GM19043 (cell line): ENCODE results near the gene EGFR.

ENCODE experiments used
- ATAC-seq: cut with Tn5 transposase; IDR thresholded peaks from one replicate; pipeline ENCODE4 v1.9.1; 2021; ENCODE audit warnings: low read depth; ENCODE audit not compliant: unreplicated experiment

Gene EGFR

DNA sequence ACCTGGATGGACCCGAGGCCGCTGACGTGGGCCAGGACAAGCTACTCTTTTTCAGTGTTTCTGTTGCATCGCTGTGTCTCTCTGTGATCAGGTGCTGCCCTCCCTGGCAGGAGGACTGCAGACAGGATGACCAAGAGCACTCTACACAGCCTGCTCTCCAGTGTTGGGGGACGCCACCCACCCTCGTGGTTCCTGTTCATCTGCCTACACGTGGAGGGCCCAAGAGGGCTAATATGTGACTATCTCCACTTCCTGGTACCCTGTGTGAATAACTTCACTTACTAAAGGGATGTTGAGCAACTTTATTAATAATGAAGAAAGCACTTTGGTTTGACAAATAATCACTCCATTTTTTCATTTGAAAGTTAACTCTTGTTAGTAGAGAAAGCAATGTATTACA lies 101.3 kb downstream of the EGFR start:
- ATAC-seq: no peak

DNA sequence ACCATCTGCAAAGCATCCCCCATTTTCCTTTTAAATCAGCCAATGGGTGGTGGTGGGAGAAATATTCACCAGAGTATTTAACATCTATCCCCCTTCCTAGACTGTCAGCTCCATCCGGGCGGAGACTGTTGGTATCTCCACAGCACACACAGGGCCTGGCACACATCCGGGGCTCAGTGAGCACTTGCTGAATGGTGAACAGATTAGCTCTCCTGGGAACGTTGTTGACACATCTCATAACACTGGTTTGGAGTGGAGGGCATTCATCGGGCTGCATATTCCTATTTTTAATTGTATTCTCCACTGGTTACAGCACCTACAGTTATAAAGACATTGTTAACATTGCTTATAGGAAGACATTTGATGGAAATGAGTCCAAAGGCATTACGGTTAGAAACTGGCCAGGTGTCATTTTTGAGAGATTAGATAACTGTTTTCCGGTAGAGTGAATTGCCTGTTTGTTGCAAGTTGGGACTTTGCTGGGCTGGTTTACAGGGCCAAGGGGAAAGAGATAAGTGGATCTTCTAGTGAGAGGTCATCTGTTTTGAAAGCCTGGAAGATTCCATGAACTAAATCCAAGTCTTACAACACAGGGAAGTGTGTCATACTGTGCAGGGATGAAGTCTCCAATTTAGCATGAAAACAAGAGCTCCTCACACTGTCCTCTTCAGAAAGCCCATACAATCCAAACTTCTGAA lies 101.8 kb downstream of the EGFR start:
- ATAC-seq: no peak

DNA sequence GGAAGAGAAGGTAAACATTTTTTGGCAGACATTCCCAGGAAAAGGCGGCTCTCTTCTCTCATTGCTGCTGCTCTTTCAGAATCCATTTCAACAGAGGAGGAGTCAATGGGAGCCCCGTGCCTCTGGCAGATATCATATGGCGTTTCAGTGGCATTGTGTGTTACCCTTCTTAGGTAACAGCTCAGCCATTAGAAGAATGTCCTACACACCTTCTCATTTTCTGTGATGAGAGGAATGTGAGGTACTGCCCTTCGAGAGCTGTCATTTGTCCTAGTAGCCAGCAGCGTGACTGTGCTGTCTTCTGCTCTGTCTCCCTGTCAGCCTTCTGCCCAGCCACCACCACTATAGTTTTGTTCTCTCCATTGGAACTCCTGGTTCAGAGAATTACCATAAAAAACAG lies 102.4 kb downstream of the EGFR start:
- ATAC-seq: no peak

DNA sequence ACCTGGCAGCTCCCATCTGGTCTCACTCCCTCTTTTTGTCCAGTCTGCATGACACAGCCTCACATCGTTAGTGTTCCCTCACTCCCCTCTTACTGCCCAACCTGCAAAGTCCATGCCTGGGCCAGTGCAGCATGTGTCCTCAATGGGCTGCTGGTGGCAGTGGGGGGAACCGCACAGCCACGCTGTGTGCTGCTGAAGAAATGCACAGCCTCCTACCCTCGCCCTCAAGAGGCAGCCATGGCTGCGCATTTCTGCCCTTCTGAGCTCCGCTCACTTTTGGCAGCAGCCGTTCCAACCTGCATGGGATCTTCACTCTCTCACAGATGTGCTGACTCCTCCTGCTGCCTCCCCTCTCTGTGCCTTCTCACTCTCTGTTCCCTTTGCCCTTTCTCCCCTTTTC lies 103.4 kb downstream of the EGFR start:
- no peak for ATAC-seq

DNA sequence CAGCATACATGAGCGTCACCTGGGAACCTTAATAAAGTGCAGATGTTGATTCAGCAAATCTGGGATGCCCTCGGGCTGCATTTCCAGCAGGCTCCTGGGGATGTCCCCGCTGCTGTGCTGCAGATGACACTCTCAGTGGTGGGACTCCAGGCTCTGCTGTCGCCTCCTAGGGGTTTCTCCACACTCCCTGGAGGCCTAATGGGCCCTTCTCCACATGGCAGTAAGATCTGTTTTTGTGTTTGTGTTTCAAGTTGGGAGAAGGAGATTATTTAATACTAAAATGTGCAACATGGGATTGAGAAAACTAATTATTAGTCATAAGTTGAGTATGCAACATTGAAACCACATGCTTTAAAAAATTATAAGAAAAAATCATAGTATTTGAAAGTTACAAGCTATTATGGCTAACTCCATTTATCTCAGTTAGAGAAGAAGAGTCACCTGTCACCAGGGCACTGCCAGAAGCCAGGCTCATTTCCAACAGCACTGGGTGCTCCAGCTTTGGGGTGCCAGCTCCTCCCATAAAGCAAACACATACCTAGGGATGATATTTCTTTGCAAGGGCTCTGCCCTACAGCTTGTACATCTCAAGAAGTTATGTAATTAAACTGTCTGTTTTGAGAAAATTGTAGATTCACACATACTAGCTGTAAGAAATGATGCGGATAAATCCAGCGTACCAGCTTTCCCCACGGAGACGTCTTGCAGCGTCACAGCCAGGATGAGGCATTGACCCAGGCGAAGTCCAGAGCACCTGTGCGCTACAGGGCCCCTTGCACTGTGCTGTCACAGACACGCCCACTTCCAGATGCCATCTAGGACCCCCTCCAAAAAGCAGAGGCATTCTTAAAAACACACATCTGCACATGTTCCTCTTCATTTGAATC lies 106.4 kb downstream of the EGFR start:
- no peak for ATAC-seq

DNA sequence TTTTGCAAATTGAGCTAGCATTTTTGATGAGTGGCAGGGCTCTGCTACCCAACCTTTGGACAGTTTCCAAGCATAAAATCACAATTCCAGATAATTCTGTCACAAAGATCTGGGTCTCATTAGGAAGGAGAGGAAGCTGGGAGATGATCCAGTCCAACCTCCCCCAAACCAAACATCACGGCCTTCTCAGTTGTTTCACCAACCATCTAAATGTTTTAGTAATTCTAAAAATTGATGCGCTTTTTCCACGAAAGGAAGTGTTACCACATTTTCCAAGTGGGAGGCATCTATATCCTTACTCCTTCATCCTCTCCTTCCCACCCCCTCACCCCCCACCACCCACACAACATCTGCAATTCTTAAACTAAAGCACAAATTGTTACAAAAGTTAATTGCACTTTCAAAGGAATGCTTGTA lies 108.3 kb downstream of the EGFR start:
- ATAC-seq: no peak

DNA sequence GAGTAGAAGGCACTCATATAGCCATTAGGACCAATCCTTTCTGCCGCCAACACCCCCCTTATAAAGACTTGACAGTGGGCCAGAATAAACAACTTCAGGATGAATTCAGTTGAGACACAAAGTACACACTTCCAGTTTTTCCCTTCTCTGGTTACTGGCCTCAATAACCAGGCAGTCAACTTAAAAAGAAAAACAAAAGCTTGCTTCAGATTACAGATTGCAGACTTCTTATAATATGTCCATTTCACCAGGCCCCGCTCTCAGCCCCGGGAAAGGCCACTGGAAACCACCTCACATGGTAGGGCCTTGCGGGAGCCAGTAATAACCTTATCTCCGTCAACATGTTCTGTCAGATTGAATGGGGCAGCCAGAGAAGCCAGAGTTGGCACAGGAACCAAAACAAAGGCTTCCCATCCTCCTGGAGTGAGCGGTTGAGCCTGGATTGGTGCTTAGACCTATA lies 108.8 kb downstream of the EGFR start:
- no peak for ATAC-seq

DNA sequence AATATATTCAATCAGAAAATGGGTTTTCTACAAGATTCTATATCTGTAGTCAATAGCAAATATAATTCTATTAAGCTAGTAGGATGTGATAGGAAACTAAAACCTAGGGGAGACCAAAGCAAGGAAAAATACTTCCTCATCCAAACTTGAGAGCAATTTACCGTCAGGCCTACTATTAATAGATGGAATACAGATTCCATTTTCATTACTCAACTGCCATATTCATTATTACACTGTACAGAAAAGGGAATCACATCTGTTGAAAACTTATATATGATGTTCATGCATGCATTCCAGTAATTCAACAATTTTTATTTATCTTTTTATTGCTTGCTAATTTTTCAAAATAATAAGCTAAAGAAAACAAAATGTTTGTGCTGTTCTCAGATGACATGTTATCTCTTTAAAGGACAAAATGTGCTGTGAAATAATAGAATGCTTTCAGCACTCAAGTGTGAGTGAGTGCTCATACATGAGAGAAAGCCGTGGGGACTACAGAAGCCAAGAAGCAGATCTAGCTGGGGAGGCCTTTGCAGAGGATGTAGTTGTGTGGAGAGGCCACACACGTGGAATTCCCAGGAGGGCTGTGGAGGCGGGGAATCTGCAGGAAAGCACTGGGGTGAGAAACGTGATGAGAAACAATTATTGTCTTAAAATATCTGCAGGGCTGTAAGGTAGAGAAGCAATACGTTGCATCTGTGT lies 110.0 kb downstream of the EGFR start:
- no peak for ATAC-seq

DNA sequence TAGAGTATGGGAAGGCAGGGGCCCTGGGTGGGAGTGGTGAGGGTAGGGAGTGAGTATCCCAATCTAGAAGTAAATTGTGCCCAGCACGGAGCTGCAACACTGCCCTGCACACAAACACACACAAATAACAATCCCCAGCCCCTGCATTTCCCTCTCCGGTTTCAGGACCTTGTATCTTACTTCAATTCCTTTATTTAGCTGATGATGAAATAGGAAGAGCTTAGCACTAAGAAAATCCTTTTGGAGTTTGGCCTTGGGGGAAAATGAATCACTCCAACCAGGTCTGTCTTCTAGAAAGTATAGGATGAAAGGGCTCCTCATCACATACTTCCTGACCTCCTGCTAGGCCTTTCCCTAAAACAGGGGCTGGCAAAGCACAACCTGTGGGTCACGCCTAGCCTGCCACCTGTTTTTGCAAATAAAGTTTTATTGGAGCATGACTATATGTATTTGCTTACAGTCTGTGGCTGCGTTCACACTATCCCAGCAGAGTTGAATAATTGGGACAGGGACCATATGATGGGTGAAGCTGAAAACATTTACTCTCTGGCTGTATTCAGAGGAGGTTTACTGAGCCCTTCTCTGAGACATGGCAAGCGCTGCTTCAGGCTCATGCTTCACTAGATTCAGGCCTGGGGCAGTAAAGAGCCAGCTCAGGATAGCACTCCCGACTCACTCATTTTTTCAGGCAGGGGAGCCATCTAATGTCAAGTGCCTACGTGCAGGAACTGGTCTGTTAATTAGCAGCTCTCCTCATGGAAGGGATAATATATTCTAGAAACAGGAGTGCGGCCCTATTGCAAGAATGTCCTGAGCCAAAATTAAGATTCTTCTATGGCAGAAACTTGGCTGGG lies 111.0 kb downstream of the EGFR start:
- no peak for ATAC-seq

DNA sequence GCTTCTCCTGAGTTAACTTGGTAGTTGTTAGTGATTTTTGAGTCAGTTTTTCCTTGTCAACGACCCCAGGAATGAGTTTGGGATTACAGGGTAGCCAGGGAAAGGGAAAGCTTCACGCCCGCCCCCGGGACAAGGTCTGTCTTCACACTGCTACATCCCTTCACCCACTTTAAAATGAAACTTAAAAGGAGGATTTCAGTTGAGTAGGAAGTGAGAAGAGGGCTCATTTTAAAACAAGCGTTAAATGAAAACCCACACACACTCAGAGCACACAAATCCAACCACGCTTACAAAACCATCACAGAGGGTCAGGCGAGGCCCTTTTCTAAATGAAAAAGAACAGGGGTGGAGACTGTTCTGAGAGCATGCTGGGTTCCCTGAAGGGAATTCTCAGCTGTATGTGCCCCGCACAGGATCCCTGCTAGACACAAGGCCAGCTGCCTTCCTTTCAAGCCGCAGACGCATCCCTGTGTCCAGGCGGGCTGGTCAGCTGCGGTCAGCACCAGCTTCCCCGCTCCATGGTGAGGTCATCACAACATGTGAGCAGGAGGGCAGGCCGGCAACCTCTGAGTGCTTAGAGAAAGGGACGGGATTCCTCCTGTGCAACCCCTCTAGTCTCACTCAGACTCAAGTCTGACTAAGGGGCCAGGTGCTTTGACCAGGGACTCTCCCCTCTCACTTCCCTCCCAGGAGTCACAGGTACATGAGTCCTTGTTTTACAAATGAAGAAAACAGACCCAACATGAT lies 111.8 kb downstream of the EGFR start:
- ATAC-seq: no peak

DNA sequence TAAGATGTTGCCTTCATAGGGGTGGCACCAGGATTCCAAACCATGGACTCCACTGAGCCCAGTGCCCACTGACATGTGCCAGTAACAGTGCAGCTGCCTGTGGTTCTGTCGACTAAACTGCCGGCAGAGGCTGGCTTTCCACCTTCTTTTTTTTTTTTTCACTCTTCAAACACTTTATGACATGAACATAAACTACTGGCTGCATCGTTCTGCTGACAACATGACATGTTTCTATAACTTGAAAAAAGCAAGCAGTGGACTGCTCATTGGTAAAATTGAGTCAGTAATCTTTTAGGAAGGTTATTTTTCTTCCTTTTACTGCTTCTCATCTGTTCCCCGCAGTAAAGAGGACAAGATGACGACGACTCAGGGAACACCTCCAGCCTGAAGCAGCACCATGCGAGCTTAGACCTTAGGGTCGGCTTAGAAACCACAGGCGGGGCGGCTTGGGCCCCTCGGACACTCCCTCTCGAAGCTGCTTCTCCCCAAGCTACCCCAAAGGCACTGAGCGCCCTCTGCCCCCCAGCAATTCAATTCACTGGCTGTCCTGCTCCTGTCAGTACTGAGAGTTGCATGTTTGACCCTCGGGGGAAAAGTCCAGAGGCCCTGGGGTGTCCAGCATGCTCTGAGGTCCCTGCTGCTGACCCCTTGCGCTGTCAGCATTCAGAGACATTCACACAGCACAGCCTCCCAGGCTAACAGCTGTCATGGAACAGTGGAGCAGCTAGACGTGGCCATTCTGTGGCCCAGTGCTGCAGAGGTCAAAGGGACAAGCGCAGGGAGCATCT lies 112.5 kb downstream of the EGFR start:
- no peak for ATAC-seq

DNA sequence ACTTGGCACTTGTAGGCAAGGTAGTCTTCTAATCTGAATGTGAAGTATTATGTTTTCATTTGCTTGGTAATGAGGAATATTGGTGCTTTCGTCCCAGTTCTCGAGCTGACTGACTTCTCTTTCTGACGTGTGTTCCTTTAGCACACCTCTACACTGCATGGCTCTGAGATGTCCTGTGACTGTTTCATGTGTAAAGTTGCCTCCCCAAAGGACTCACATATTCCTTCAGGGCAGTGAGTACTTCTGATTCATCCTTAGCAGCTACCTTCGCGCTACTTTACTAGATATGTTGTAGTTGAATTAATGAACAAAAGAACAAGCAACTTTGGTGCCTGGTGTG lies 113.7 kb downstream of the EGFR start:
- no peak for ATAC-seq

DNA sequence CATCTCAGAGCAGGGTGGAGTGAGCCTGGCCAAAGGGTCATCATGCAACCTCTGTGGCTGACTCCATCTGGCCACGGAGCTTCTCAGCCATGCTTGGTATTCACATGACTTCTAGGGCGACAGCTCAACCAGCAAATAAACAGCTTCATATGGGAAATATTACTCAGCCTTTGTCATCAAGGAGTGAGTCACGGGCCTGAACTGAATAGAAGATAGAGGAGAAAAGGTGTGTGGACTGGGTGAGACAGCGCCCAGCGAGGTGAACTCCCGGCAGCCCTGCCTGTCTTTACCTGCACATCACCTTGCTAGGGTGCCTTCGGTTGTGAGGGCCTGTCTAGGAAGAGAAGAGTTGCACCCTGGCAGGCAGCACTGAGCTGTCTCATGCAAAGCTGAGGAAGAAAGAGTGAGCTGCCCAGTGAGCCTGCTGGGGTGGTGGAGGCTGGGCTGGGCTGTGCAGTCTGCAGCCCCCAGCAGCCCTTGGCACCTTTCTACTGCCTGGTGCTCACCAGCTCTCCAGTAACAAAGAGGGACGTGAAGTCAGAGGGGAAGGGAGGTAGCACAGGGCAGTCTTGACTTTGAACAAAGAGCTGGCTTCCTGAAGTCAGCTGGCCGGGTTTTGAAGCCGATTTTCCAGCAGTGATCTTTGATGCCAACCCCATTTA lies 114.2 kb downstream of the EGFR start:
- ATAC-seq: no peak

DNA sequence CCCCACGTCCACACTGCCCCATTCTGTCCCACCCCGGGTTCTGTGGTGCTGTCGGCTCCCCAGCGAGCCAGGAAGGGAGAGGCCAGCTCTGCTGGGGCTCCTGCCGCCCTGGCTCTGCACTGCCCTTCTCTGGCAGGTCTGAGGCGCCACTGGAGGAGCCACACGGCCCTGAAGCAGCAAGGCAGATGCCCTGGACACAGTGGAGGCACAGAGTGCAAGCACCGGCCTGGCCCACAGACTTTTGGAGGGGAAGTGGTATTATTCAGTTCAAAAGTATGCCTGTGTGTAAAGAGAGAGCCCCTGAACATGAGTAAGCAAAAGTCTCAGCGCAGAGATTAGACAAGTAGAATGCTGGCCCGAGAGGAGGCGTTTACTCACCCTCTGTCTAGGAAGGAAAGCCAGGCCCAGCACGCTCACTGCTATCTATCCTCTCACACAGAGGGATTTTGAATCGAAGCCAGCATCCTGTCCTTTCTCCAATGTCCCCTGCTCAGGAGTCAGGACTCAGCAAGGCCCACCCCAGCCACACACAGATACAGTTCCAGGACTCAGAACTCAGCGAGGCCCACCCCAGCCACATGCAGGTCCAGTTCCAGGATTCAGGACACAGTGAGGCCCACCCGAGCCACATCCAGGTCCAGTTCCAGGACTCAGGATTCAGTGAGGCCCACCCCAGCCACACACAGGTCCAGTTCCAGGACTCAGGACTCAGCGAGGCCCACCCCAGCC lies 115.0 kb downstream of the EGFR start:
- ATAC-seq: no peak

DNA sequence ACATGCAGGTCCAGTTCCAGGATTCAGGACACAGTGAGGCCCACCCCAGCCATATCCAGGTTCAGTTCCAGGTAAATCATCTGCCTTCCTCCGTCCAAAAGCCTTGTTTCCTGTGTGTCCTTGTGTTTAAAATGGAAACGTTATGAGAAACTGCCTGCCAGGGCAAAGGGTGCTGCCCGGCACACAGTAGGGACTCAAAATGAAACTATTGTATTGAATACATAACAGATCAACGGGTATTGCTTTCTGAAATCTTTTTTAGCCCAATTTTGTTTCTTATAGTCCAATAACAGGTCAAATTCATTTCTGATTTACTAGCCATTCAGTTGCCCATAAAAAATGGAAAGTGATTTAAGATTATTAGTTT lies 115.5 kb downstream of the EGFR start:
- no peak for ATAC-seq

DNA sequence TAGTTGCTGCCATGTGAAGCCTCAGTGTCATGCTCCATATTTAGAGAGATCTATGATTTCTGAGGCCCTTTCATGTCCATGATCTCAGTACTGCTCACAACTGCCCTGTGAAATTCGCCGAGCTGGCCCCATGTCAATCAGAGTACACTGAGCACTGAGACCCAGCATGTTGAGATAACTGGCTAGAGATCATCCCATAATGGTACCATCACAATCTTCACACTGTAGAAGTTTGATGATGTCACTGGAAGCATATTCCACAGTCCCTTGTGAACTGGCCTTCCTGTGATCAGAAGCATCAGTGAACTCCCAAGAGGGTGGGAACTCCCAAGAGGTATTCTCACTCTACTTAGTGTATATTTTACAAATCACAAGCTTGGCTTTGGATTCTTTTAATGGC lies 116.0 kb downstream of the EGFR start:
- no peak for ATAC-seq

DNA sequence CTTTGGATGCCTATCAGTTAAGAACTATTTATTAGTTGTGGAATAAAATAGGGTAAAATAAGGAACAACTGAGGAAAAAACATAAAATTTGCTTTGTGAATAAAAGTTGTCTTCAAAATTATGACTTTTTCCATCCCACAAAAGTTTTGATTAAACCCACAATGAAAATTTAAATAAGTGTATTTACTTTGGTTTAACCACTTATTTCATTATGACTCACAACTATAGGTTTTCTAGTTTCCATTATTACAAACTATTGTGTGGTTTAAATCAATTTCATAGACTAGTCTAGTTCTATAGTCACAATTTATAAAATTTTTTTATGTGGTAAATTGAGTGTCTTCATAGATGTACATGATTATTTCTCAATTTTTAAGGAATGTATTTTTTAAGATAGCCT lies 116.6 kb downstream of the EGFR start:
- no peak for ATAC-seq

DNA sequence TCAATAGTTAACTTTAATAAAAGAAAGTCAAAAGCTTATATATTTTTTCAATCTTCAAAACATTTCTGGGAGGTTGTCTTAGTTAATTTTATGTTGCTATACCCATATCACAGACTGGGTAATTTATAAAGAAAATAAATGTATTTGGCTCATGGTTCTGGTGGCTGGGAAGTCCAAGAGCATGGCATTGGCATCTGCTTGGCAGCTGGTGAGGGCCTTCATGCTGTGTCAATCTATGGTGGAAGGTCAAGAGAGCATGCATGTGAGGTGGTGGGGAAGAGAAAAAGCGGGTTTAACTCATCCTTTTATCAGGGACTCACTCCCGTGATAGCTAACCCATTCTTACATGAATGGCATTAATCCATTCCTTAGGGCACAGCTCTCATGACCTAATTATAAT lies 119.8 kb downstream of the EGFR start:
- ATAC-seq: no peak
